ENCODE measurements around the gene SYT9.
A peak's percentile ranks its signal among the peaks of the same experiment; 100 is the strongest.

Gene SYT9

GRCh38 chr11:7348432-7349304 lies 97.0 kb downstream of the SYT9 start:
- DNase-seq = no peak

DNA sequence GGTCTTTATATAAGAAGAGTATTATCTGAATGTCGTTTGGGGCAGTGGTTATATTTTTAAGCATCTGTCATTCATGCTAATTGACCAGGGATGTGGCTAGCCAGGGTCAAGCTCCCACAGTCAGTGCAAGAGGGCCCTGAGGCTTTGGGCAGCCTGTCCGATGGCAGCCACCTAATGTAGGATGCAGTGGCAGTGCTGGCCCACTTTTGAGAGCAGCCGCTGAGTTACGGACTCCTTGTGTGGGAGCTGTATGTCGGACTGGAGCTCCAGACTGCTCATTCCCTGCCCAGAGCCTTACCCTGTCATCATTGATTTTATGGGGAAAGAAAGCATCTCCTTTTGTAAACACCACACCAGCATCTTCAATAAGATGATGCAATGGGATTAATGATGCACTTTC lies 99.5 kb downstream of the SYT9 start:
- DNase-seq = peak in 1 of 3 donors; percentile 11

GRCh38 chr11:7353100-7353499 lies 101.4 kb downstream of the SYT9 start:
- DNase-seq = peak; percentile 63 to 72 (median 72)

DNA sequence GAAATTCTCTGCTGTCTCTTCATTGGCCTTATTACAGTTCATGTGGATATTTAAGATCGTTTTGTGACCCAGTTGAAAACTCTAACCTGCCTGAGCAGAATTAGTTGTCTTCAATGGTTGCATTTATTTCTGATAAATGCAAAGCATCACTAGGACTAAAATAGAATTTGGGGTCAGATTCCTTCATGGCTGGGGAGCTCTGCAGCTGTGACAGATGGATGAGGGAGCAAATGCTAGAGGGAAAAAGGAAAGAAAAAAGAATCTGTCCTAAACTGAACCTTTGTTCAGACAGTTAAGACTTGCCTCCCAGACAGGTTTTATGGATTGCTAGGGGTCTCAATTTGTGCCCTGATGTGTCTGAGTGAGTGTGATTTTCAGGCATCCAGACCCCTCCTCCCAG lies 113.0 kb downstream of the SYT9 start:
- no peak for DNase-seq

GRCh38 chr11:7367803-7368202 lies 116.1 kb downstream of the SYT9 start:
- DNase-seq = peak in 1 of 3 donors; percentile 2

DNA sequence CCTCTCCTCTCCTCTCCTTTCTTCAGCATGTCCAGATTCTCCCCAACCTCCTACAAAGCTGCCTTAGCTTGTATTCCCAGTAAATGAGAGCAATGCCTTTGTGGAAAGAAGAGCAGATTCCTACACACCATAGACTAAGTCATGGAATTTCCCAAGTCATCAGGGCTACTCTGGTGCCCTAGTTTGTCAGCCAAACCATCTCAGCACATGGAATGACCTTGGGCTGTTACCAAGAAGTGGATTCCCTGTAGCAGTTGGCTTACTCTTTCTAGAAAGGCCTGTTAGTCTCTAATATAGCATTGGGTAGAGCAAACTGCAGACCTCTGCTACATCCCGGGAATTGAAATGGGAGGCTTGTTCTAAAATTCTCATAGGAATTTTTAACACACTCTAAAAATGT lies 124.7 kb downstream of the SYT9 start:
- DNase-seq = no peak

GRCh38 chr11:7381937-7382336 lies 130.2 kb downstream of the SYT9 start:
- DNase-seq = peak in 1 of 3 donors; percentile 14

DNA sequence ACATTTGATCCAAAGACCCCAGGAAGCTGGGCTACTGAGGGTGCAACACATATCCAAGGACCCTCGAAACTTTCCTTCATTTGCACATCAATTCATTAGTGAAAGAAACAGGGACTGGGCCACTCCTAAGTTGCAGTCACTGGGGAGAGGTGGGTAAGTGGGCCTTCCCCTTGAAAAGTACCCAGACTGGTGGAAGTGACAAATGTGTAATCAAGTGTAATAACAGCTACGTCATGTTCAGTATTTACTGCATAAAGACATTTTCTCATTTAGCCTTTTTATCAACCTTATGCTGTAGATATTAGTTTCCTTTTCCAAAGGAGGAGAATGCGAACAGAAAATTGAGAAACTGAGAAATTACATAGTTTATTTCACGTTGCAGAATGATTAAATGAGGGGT lies 131.7 kb downstream of the SYT9 start:
- no peak for DNase-seq

DNA sequence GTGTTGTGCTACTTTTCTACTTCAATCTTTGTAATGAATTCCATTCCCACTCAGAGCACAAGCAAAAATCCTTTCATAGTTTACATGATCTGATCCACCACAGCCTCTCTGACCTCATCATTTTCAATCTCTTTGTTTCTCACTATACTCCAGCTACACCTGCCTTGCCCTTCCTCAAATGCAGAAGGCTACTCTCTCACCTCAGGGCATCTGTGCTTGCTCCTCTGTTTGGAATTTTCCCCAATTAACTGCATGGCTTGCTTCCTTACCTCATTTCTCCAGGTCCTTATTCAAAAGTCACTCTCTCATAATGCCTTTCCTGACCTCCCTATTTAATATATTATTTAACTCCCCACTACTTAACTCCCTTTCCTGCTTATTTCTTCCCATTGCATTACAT lies 133.0 kb downstream of the SYT9 start:
- no peak for DNase-seq

DNA sequence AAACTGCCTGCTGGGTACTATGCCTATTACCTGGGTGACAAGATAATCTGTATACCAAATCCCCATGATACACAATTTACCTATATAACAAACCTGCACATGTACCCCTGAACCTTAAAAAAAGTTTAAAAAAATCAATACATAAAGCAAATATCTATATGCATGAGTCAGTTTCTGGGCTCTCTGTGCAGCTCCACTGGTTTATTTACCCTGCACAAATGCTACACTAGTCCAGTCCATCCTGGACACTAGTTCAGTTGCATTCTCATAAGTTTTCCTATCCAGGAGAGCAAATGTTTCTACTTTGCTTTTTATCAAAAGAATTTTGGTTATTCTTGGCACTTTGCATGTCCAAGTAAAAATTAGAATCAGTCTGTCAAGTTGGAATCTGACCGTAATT lies 133.8 kb downstream of the SYT9 start:
- DNase-seq = no peak

GRCh38 chr11:7413961-7414915 lies 162.5 kb downstream of the SYT9 start:
- peak in 1 of 3 donors; percentile 3 for DNase-seq

DNA sequence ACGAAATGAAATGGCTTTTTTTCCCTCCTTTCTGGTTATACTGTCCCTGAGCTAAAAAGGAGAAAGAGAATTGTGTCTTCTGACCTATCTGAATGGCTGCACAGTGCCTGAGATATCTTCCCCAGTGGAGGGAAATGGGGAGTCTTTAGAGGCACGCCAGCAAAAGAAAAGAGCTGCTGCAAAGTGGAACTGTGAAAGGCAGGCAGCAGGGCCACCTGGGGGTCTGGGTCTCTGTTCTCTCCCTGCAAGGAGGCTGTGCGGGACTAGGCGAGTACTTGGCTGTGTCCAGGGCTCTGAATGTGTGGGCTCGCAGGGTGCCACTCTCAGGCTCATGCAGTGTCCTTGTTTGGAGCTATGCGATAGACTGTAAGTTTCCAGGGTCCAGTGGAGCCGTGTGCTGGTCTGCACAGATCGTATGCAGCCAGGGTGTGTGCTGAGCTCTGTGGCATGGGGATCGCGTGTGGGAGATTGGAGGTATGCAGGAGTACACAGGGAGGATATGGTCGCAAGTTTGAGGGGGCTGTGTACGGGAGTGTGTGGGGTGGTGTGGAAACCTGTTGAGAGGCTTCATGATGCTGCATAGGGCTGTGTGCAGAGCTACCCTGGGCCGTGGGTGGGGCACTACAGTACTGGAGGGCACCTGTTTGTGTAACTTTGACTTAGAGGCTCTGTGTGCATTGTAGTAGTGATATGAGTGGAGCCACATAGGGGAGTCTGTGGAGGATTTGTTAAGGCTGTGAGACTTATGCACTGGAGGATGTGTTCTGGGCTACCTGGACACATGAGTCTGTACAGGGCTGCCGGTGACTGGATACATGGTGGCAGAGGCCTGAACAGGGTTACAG lies 163.5 kb downstream of the SYT9 start:
- DNase-seq = no peak

DNA sequence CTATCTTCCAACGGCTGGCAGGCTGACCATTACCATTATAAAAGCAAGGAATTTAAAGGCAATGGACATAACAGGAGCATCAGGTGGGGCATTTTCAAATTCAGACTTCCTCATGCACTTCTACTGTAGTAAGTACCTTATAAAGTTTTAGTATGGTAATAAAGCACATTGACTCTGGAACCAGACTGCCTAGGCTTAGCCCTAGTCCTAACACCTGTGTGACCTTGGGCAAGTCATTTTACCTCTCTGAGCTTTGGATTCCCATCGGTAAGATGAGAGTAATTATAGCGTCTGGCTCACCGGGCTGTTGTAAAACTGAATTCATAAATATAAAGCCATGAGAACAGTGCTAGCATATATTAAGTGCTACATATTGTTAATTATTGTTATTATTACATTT lies 164.4 kb downstream of the SYT9 start:
- no peak for DNase-seq

GRCh38 chr11:7417328-7417727 lies 165.6 kb downstream of the SYT9 start:
- no peak for DNase-seq

DNA sequence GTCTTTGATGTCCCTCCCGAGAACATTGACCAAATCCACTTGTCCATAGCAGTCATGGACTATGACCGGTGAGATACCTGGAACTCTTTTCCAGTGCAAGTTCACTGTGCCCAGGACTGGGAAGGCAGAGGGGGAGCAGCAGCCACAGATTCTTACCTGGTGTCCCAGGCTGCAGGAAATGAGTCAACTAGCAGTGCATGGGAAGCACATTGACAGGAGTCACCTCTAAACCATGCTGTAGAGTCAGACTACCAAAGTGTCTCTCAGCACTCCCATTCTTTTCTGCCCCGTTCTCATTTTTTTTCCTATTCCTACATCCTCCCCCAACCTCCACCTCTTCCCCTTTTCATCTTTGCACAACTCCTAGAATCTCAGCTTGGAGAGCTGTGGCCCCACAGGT lies 166.4 kb downstream of the SYT9 start:
- DNase-seq = no peak

DNA sequence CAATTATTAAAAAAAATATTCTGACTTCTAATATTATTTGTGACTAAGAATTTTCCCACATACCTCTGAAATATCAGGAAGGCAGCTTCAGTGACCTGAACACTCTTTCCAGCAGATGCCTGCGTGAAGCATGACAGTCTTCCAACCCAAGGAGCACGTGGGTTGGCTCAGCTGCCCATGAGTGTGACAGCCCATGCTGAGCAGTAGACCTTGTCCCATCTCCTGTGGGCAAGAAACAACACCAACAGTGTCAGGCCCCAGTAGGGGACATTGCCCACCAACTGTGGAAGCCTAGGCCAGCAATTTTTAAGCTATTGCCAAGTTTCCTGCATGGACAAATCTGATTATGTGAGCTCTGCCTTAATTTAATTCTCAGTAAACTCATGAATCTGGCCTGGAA lies 167.2 kb downstream of the SYT9 start:
- DNase-seq = no peak

DNA sequence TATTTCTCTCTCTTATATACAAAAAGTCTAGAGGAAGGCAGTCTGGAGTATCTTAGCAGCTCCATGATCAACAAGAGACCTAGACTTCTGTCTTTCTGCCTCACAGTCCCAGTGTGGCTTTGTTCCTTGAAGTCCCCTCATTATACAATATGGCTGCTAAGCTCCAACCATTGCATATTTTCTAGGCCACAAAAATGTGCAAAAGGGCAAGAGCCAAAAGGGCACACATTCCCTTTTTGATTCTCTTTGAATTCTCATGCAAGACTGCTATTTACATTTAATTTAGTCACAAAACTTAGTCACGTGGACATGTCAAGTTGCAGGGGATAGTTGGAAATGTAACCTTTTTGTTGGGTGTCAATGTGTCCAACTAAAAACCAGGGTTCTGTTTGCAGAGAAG lies 169.4 kb downstream of the SYT9 start:
- DNase-seq = no peak

- no peak for DNase-seq
These were observed 171.0 kb downstream of the SYT9 start for GRCh38 chr11:7422544-7423331.

- DNase-seq = no peak
These were observed 172.2 kb downstream of the SYT9 start for GRCh38 chr11:7423946-7424345.

DNA sequence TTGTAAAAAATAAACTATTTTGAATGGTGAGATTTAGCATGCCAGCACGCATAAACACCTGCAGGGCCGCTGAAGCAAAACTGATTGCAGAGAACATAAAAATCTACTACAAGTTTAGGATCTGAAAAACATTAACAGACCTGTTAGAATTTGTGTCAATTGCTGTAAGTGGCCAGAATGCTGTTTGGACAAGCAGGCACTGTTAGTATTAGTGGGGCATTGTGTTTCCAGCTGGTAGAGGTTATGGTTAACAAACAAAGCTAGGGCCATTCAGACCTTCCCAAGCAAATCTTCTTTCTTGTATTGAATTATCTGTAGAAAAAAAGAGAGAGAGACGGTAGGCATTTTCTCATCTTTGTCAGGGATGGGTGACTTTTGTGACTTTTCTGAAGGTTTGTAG lies 176.0 kb downstream of the SYT9 start:
- DNase-seq = no peak

DNA sequence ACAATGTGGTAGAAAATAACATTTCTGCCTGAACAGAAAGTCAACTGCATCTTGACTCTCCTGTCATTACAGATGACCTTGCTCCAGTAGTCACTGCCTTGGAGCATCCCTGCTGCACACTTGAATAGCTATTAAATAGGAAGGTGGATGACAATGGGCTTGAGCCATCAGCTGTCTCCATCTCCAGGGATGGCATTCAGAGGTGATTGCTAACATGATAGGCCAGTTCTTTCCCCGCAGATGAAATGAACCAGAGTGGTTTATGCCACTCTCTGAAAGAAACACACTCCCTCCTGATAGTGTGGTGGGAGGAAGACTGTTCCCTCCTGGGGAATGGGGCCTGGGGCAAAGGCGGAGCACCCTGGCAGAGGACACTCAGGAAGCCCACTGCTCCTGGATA lies 176.5 kb downstream of the SYT9 start:
- DNase-seq = no peak

GRCh38 chr11:7430496-7430895 lies 178.8 kb downstream of the SYT9 start:
- DNase-seq = no peak
